WTC11 (cell line): Measurements from ENCODE around the gene LRRC8D. TPM values are rescaled to one million over a fixed set of nuclear protein-coding genes. Genes with fewer than 3 reads are reported as not detected.

Experiments used
- ATAC-seq: fragments of 200-7000 bp; cut with Tn5 transposase; 2 replicates; pipeline ENCODE4 v1.10.0; 2021; ENCODE audit warnings: mild to moderate bottlenecking, moderate library complexity
- CTCF ChIA-PET: fragments of 300-600 bp; sonication (Branson Sonifier 250); formaldehyde crosslinking; loops from one replicate; lab custom pipeline; 2021; ENCODE audit warnings: antibody characterized with exemption; lab: Charles Lee
- POLR2A ChIA-PET: fragments of 350-600 bp; sonication (Branson Sonifier 250); formaldehyde crosslinking; loops from one replicate; lab custom pipeline; 2021; ENCODE audit warnings: antibody characterized with exemption; lab: Charles Lee
- DNase-seq: peaks from one replicate; pipeline ENCODE4 v3.0.0; 2021; ENCODE audit warnings: low spot score
- H3K27ac Mint-ChIP-seq: 2 replicates; pipeline ENCODE4 v1.8.0; 2021; ENCODE audit warnings: mixed read lengths
- H3K27me3 Mint-ChIP-seq: 2 replicates; pipeline ENCODE4 v1.8.0; 2021; ENCODE audit warnings: low read depth, mild to moderate bottlenecking, moderate library complexity, mixed read lengths
- H3K36me3 Mint-ChIP-seq: 2 replicates; pipeline ENCODE4 v1.8.0; 2021; ENCODE audit warnings: mixed read lengths
- H3K4me1 Mint-ChIP-seq: 2 replicates; pipeline ENCODE4 v1.8.0; 2022; ENCODE audit warnings: mixed read lengths
- H3K4me3 Mint-ChIP-seq: 2 replicates; pipeline ENCODE4 v1.8.0; 2021; ENCODE audit warnings: mild to moderate bottlenecking, moderate library complexity, mixed read lengths
- H3K9me3 Mint-ChIP-seq: 2 replicates; pipeline ENCODE4 v1.8.0; 2021; ENCODE audit warnings: mixed read lengths
- AFF4 ChIP-seq: sonication (generic); formaldehyde crosslinking; IDR thresholded peaks from 2 replicates; pipeline ENCODE4 v1.8.1; 2023; ENCODE audit warnings: mild to moderate bottlenecking, missing genetic modification reagents, borderline replicate concordance
- ATF6 ChIP-seq: sonication (generic); formaldehyde crosslinking; IDR thresholded peaks from 2 replicates; pipeline ENCODE4 v1.8.1; 2023; ENCODE audit warnings: mild to moderate bottlenecking, missing genetic modification reagents
- E2F1 ChIP-seq: sonication (generic); formaldehyde crosslinking; IDR thresholded peaks from 2 replicates; pipeline ENCODE4 v1.8.0; 2022; ENCODE audit warnings: mild to moderate bottlenecking, missing genetic modification reagents
- ELF4 ChIP-seq: sonication (generic); formaldehyde crosslinking; IDR thresholded peaks from 2 replicates; pipeline ENCODE4 v1.8.1; 2022; ENCODE audit warnings: low read depth, mild to moderate bottlenecking, moderate library complexity, missing genetic modification reagents
- ERG ChIP-seq: fragments of 250-450 bp; sonication (Bioruptor Pico); IDR thresholded peaks from 2 replicates; pipeline ENCODE4 v1.8.0; 2021; ENCODE audit warnings: mild to moderate bottlenecking
- ETV6 ChIP-seq: sonication (generic); formaldehyde crosslinking; IDR thresholded peaks from 2 replicates; pipeline ENCODE4 v1.8.1; 2022; ENCODE audit warnings: mild to moderate bottlenecking, missing genetic modification reagents
- FOXP1 ChIP-seq: sonication (generic); formaldehyde crosslinking; IDR thresholded peaks from 2 replicates; pipeline ENCODE4 v1.8.0; 2022; ENCODE audit warnings: missing genetic modification reagents, mild to moderate bottlenecking, moderate library complexity, borderline replicate concordance
- GABPB1 ChIP-seq: sonication (generic); formaldehyde crosslinking; IDR thresholded peaks from 2 replicates; pipeline ENCODE4 v1.8.1; 2023; ENCODE audit warnings: mild to moderate bottlenecking, missing genetic modification reagents
- IRF1 ChIP-seq: sonication (generic); formaldehyde crosslinking; IDR thresholded peaks from 2 replicates; pipeline ENCODE4 v1.8.0; 2023; ENCODE audit warnings: missing genetic modification reagents
- MAX ChIP-seq: sonication (generic); formaldehyde crosslinking; IDR thresholded peaks from 2 replicates; pipeline ENCODE4 v1.8.0; 2022; ENCODE audit warnings: mild to moderate bottlenecking, missing genetic modification reagents
- NFYB ChIP-seq: sonication (generic); formaldehyde crosslinking; conservative IDR thresholded peaks from 2 replicates; pipeline ENCODE4 v1.8.0; 2022; ENCODE audit warnings: low read depth, missing genetic modification reagents
- NR3C1 ChIP-seq: sonication (generic); formaldehyde crosslinking; conservative IDR thresholded peaks from 2 replicates; pipeline ENCODE4 v1.8.1; 2023; ENCODE audit warnings: low read depth, mild to moderate bottlenecking, missing genetic modification reagents
- SOX15 ChIP-seq: fragments of 250-450 bp; sonication (Bioruptor Pico); IDR thresholded peaks from 2 replicates; pipeline ENCODE4 v1.9.0; 2021; ENCODE audit warnings: mild to moderate bottlenecking
- STAT6 ChIP-seq: sonication (generic); formaldehyde crosslinking; conservative IDR thresholded peaks from 2 replicates; pipeline ENCODE4 v1.8.1; 2023; ENCODE audit warnings: mild to moderate bottlenecking, low read depth, missing genetic modification reagents, moderate library complexity
- ZMAT4 ChIP-seq: fragments of 250-450 bp; sonication (Bioruptor Pico); IDR thresholded peaks from 2 replicates; pipeline ENCODE4 v1.9.0; 2021; ENCODE audit warnings: mild to moderate bottlenecking
- ZNF317 ChIP-seq: sonication (generic); formaldehyde crosslinking; IDR thresholded peaks from 2 replicates; pipeline ENCODE4 v1.8.1; 2023; ENCODE audit warnings: low read depth, mild to moderate bottlenecking, moderate library complexity, missing genetic modification reagents, borderline replicate concordance
- ZNF512 ChIP-seq: sonication (generic); formaldehyde crosslinking; IDR thresholded peaks from 2 replicates; pipeline ENCODE4 v1.8.1; 2022; ENCODE audit warnings: missing genetic modification reagents, borderline replicate concordance
- total RNA-seq: library from RNA; stranded (reverse); gene quantifications from 3 replicates; pipeline ENCODE4 v1.2.3, GENCODE V29; 2021
- TF ChIP-seq, protein P1 (sequence below): fragments of 250-450 bp; sonication (Bioruptor Pico); IDR thresholded peaks from 2 replicates; pipeline ENCODE4 v2.1.2; 2022; ENCODE audit warnings: mild to moderate bottlenecking, moderate library complexity

The LRRC8D gene
- total RNA-seq, 1 experiment from 2014 or later = 42.6 TPM

GRCh38 chr1:89908672-89909436, 88.0 kb downstream of the LRRC8D start:
- ChIA-PET POLR2A (no interaction called here), CTCF (interaction anchor here (0.7 kb wide), 1 partner anchor 67 kb away, joined by 5 read pairs; no protein-coding TSS in a partner anchor)
- no peak overlapping the region for H3K4me3 Mint-ChIP-seq
- peaks cover 95% of the 10 kb centered on the region for H3K4me1 Mint-ChIP-seq
- DNase-seq = no peak
- no peak for ATAC-seq
- H3K9me3 Mint-ChIP-seq = no peaks in the 10 kb centered on the region
- H3K36me3 Mint-ChIP-seq = no peaks in the 10 kb centered on the region
- TF ChIP-seq ETV6 (CRISPR knock-in tag) = no peak
- TF ChIP-seq ATF6 (CRISPR knock-in tag) = no peak
- no peak for TF ChIP-seq NFYB (CRISPR knock-in tag)
- TF ChIP-seq FOXP1 (CRISPR knock-in tag) = no peak
- TF ChIP-seq ZMAT4 (CRISPR knock-in tag) = no peak
- no peak for TF ChIP-seq ELF4 (CRISPR knock-in tag)
- TF ChIP-seq, protein P1, sequence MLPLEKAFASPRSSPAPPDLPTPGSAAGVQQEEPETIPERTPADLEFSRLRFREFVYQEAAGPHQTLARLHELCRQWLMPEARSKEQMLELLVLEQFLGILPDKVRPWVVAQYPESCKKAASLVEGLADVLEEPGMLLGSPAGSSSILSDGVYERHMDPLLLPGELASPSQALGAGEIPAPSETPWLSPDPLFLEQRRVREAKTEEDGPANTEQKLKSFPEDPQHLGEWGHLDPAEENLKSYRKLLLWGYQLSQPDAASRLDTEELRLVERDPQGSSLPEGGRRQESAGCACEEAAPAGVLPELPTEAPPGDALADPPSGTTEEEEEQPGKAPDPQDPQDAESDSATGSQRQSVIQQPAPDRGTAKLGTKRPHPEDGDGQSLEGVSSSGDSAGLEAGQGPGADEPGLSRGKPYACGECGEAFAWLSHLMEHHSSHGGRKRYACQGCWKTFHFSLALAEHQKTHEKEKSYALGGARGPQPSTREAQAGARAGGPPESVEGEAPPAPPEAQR (CRISPR knock-in tag) = no peak
- TF ChIP-seq SOX15 (CRISPR knock-in tag) = no peak
- no peak for TF ChIP-seq GABPB1 (CRISPR knock-in tag)
- no peak for TF ChIP-seq AFF4 (CRISPR knock-in tag)
- no peak for TF ChIP-seq E2F1
- TF ChIP-seq NR3C1 (CRISPR knock-in tag) = no peak
- TF ChIP-seq MAX (CRISPR knock-in tag) = no peak
- no peak for TF ChIP-seq IRF1 (CRISPR knock-in tag)
- TF ChIP-seq STAT6 = no peak
- no peak for TF ChIP-seq ERG (CRISPR knock-in tag)
- TF ChIP-seq ZNF512 (CRISPR knock-in tag) = no peak
- no peak for TF ChIP-seq ZNF317
- peak overlapping the region; percentile 85 for H3K27ac Mint-ChIP-seq
- H3K27me3 Mint-ChIP-seq = no peaks in the 10 kb centered on the region
